GM12878 (cell line): Measurements from ENCODE around the gene SEPTIN7. TPM values are rescaled to one million over a fixed set of nuclear protein-coding genes. Genes with fewer than 3 reads are reported as not detected.

Source experiments
- ATAC-seq: fragments of 200-7000 bp; cut with Tn5 transposase; 3 replicates; pipeline ENCODE4 v1.9.1; 2020; ENCODE audit warnings: mild to moderate bottlenecking, moderate library complexity
- BruUV-seq: library from RNA; stranded (reverse); fragments of 400-500 nt; replicated peaks from 2 replicates; lab custom pipeline; 2021; lab: Mats Ljungman, UMichigan
- CTCF ChIA-PET: fragments of 300-600 bp; sonication (Branson Sonifier 250); formaldehyde crosslinking; extraction: SDS; loops from one replicate; lab custom pipeline; 2021; ENCODE audit warnings: inconsistent platforms; lab: Yijun Ruan, JAX
- POLR2A ChIA-PET: fragments of 350-600 bp; formaldehyde crosslinking; extraction: SDS; loops from one replicate; lab custom pipeline; 2021; ENCODE audit warnings: inconsistent platforms; lab: Charles Lee
- RAD21 ChIA-PET: fragments of 300-600 bp; sonication (Branson Sonifier 250); formaldehyde crosslinking; loops from one replicate; lab custom pipeline; 2023; ENCODE audit warnings: antibody characterized with exemption; ENCODE audit not compliant: unreplicated experiment; lab: Charles Lee
- SMC1A ChIA-PET: fragments of 300-600 bp; sonication (Branson Sonifier 250); formaldehyde crosslinking; loops from one replicate; lab custom pipeline; 2023; ENCODE audit not compliant: unreplicated experiment, uncharacterized antibody; lab: Charles Lee
- DNase-seq: peaks from one replicate; pipeline ENCODE4 v3.0.0-alpha.2; 2011; ENCODE audit warnings: low read depth, low spot score
- FAIRE-seq: peaks from 3 replicates; lab custom pipeline; 2011; peaks lifted over from hg19 to GRCh38; lab: Jason Lieb, UNC
- H2AFZ ChIP-seq: 2 replicates; pipeline ENCODE4 v1.6.0; 2011; ENCODE audit warnings: low read depth, low read length, control low read depth; ENCODE audit not compliant: control insufficient read depth
- H3K27ac ChIP-seq: 2 replicates; pipeline ENCODE4 v1.5.1; 2011; ENCODE audit warnings: control low read depth; ENCODE audit not compliant: control insufficient read depth, insufficient read depth
- H3K27me3 ChIP-seq, 2 experiments: replicated peaks in 1 of 2; 2 replicates each; pipeline versions ENCODE4 v1.6.0 to v1.6.1; 2011; ENCODE audit warnings: low read length in 1 of 2; ENCODE audit not compliant: control insufficient read depth in 2 of 2, insufficient read depth in 2 of 2
- H3K36me3 ChIP-seq, 2 experiments: 2 replicates each; pipeline ENCODE4 v1.5.1; 2011; ENCODE audit warnings: low read length in 1 of 2; ENCODE audit not compliant: control insufficient read depth in 2 of 2, insufficient read depth in 2 of 2
- H3K4me1 ChIP-seq: 2 replicates; pipeline ENCODE4 v1.6.1; 2011; ENCODE audit warnings: mild to moderate bottlenecking, low read length, moderate library complexity, mixed read lengths; ENCODE audit not compliant: control insufficient read depth, insufficient read depth
- H3K4me2 ChIP-seq: 2 replicates; pipeline ENCODE4 v1.6.0; 2011; ENCODE audit warnings: control low read depth; ENCODE audit not compliant: control insufficient read depth, insufficient read depth
- H3K4me3 ChIP-seq: fragments of 200-600 bp; sonication (generic); 2 replicates; pipeline ENCODE4 v1.5.1; 2016
- H3K79me2 ChIP-seq: 2 replicates; pipeline ENCODE4 v1.6.0; 2011; ENCODE audit warnings: low read length; ENCODE audit not compliant: control insufficient read depth, insufficient read depth
- H3K9ac ChIP-seq: 2 replicates; pipeline ENCODE4 v1.8.0; 2011; ENCODE audit warnings: low read length, control low read depth, mixed read lengths; ENCODE audit not compliant: control insufficient read depth, insufficient read depth
- H3K9me3 ChIP-seq: replicated peaks from 3 replicates; pipeline ENCODE4 v1.5.1; 2011; ENCODE audit warnings: mild to moderate bottlenecking, low read length; ENCODE audit not compliant: control insufficient read depth, insufficient read depth
- H4K20me1 ChIP-seq: 2 replicates; pipeline ENCODE4 v1.6.0; 2011; ENCODE audit not compliant: control insufficient read depth, insufficient read depth
- ASH2L ChIP-seq: fragments of 300-600, 200-600 bp; sonication (generic); IDR thresholded peaks from 2 replicates; pipeline ENCODE4 v1.6.1; 2017; ENCODE audit warnings: low read depth, mild to moderate bottlenecking, borderline replicate concordance
- BRCA1 ChIP-seq: IDR thresholded peaks from 2 replicates; pipeline ENCODE4 v1.6.1; 2011; ENCODE audit warnings: low read depth, low read length, improper control_type of control experiment
- FOS ChIP-seq: IDR thresholded peaks from 3 replicates; pipeline ENCODE4 v1.6.1; 2011; ENCODE audit warnings: borderline replicate concordance; ENCODE audit not compliant: insufficient read length; ENCODE audit errors: extremely low read depth
- IRF4 ChIP-seq: IDR thresholded peaks from 2 replicates; pipeline ENCODE4 v1.6.1; 2011; ENCODE audit warnings: low read depth, low read length
- PML ChIP-seq: IDR thresholded peaks from 2 replicates; pipeline ENCODE4 v1.6.1; 2012; ENCODE audit warnings: low read length, inconsistent platforms
- POLR2A ChIP-seq: IDR thresholded peaks from 2 replicates; pipeline ENCODE4 v1.6.1; 2011; ENCODE audit warnings: low read depth, mild to moderate bottlenecking, low read length
- SRF ChIP-seq, 2 experiments: IDR thresholded peaks; 2 replicates each; pipeline ENCODE4 v1.6.1; 2011; ENCODE audit warnings: low read depth in 2 of 2, low read length in 2 of 2, mild to moderate bottlenecking in 1 of 2, moderate library complexity in 1 of 2
- whole genome bisulfite sequencing: methylation state at CpG from one replicate; pipeline ENCODE4 v1.1.6; 2016; ENCODE audit warnings: low lambda C conversion rate; ENCODE audit not compliant: insufficient replicate concordance, insufficient coverage; ENCODE audit errors: missing lambda C conversion rate; 5-methylcytosine and 5-hydroxymethylcytosine counted together
- in situ Hi-C: fragments of 300-500 bp; cut with MboI; formaldehyde crosslinking; loops from 9 replicates; pipeline ENCODE4 v1.14.3; 2018; ENCODE audit warnings: mixed read lengths
- intact Hi-C: fragments of 100-400 bp; cut with micrococcal nuclease; formaldehyde crosslinking; loops from one replicate; pipeline ENCODE4 v1.14.2; 2022; ENCODE audit not compliant: unreplicated experiment
- polyA plus RNA-seq, 11 experiments: library from polyadenylated mRNA; depleted of rRNA in 4 of 11; unstranded in 6 of 11; stranded (reverse) in 5 of 11; fragments of >200 nt; fragmentation: Nextera tagmentation in 4 of 11; fragmentation: Illumina TruSeq in 1 of 11; extraction: Ambion mirVana in 4 of 11; extraction: Trizol in 1 of 11; gene quantifications; 1 replicate in 1 of 11; 2 replicates in 10 of 11; pipeline versions ENCODE4 v1.2.1 to v1.2.3, GENCODE V29; 2011 to 2016; ENCODE audit warnings: inconsistent platforms in 2 of 11, missing spikeins in 2 of 11, low read depth in 1 of 11
- total RNA-seq, 4 experiments: library from RNA; depleted of rRNA in 3 of 4; stranded (reverse); fragments of >200 nt in 3 of 4; fragmentation: Illumina TruSeq in 1 of 4; extraction: Trizol in 1 of 4; gene quantifications; 2 replicates each; pipeline versions ENCODE4 v1.2.1 to v1.2.3, GENCODE V29; 2013 to 2021
- TF ChIP-seq, protein P1 (sequence below): IDR thresholded peaks from 2 replicates; pipeline ENCODE4 v1.6.1; 2012; ENCODE audit warnings: improper control_type of control experiment, low read depth, low read length; ENCODE audit not compliant: insufficient replicate concordance
- TF ChIP-seq, protein P2 (sequence below): IDR thresholded peaks from 2 replicates; pipeline ENCODE4 v1.6.1; 2012; ENCODE audit warnings: low read depth, low read length, improper control_type of control experiment
- TF ChIP-seq, protein P3 (sequence below): fragments of 450-650 bp; IDR thresholded peaks from 2 replicates; pipeline ENCODE4 v1.6.1; 2017; ENCODE audit warnings: low read depth, mild to moderate bottlenecking, moderate library complexity
- TF ChIP-seq, protein P4 (sequence below): fragments of 150-350 bp; IDR thresholded peaks from 2 replicates; pipeline ENCODE4 v1.6.1; 2014; ENCODE audit warnings: mild to moderate bottlenecking, low read depth, low read length
- TF ChIP-seq, protein P5 (sequence below): fragments of 450-650 bp; formaldehyde crosslinking; IDR thresholded peaks from 2 replicates; pipeline ENCODE4 v1.4.0; 2020; ENCODE audit warnings: mild to moderate bottlenecking, moderate library complexity

Gene SEPTIN7
- total and polyA plus RNA-seq, 10 of the 15 experiments (the other 5 are each of a cell fraction or from before 2014, with no cell fraction given), result 176 to 787 (median 437) TPM

DNA sequence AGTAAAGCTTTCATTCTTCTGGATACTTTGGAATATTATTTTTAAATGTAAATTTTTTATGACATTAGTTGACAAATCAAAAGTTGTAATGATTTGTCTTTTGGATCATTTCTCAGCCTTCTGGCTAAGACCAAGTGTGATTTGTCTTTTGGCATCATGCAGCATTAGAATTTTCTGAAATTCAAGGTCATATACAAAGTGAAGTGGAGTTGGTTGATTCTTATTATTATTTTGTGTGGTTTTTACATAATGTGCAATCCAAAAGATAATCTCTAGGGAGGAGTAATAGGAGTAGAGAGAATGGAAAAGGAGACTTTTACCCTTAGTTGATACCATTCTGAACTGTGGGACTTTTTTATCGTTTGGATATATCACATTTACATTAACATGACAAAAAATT, 24.2 kb upstream of the SEPTIN7 start:
- BruUV-seq, result no TSS peak
- CTCF ChIA-PET, result interaction anchor here (0.8 to 1.9 kb wide), 4 partner anchors 14 to 456 kb away, joined by 3 to 4 read pairs (median 4); no protein-coding TSS in a partner anchor
- H3K27me3 ChIP-seq, result no peaks in the 10 kb centered on the region
- no peak overlapping the region for H3K4me2 ChIP-seq
- POLR2A ChIA-PET, result interaction anchor here (1.3 kb wide), 1 partner anchor 23 kb away, joined by 3 read pairs; no protein-coding TSS in a partner anchor
- no peak overlapping the region for H3K9ac ChIP-seq
- no peaks in the 10 kb centered on the region for H4K20me1 ChIP-seq
- no peak for ATAC-seq
- H3K27ac ChIP-seq, result no peak overlapping the region
- no peaks in the 10 kb centered on the region for H3K36me3 ChIP-seq
- SMC1A ChIA-PET, result interaction anchor here (0.8 to 1.8 kb wide), 2 partner anchors 23 to 130 kb away, joined by 4 read pairs; no protein-coding TSS in a partner anchor
- no peaks in the 10 kb centered on the region for H3K9me3 ChIP-seq
- no peak for DNase-seq
- no peak overlapping the region for H3K4me3 ChIP-seq
- no peak for FAIRE-seq
- WGBS, result 94% methylated on average over 1 of the region's 1 CpG
- H3K4me1 ChIP-seq, result no peaks in the 10 kb centered on the region
- in situ Hi-C loops (no loop called here), intact Hi-C loops (no loop called here)
- RAD21 ChIA-PET, result no interaction called here
- H2AFZ ChIP-seq, result no peak overlapping the region
- H3K79me2 ChIP-seq, result no peaks in the 10 kb centered on the region
- TF ChIP-seq, protein P1, sequence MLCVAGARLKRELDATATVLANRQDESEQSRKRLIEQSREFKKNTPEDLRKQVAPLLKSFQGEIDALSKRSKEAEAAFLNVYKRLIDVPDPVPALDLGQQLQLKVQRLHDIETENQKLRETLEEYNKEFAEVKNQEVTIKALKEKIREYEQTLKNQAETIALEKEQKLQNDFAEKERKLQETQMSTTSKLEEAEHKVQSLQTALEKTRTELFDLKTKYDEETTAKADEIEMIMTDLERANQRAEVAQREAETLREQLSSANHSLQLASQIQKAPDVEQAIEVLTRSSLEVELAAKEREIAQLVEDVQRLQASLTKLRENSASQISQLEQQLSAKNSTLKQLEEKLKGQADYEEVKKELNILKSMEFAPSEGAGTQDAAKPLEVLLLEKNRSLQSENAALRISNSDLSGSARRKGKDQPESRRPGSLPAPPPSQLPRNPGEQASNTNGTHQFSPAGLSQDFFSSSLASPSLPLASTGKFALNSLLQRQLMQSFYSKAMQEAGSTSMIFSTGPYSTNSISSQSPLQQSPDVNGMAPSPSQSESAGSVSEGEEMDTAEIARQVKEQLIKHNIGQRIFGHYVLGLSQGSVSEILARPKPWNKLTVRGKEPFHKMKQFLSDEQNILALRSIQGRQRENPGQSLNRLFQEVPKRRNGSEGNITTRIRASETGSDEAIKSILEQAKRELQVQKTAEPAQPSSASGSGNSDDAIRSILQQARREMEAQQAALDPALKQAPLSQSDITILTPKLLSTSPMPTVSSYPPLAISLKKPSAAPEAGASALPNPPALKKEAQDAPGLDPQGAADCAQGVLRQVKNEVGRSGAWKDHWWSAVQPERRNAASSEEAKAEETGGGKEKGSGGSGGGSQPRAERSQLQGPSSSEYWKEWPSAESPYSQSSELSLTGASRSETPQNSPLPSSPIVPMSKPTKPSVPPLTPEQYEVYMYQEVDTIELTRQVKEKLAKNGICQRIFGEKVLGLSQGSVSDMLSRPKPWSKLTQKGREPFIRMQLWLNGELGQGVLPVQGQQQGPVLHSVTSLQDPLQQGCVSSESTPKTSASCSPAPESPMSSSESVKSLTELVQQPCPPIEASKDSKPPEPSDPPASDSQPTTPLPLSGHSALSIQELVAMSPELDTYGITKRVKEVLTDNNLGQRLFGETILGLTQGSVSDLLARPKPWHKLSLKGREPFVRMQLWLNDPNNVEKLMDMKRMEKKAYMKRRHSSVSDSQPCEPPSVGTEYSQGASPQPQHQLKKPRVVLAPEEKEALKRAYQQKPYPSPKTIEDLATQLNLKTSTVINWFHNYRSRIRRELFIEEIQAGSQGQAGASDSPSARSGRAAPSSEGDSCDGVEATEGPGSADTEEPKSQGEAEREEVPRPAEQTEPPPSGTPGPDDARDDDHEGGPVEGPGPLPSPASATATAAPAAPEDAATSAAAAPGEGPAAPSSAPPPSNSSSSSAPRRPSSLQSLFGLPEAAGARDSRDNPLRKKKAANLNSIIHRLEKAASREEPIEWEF, result no peak
- TF ChIP-seq, protein P2, sequence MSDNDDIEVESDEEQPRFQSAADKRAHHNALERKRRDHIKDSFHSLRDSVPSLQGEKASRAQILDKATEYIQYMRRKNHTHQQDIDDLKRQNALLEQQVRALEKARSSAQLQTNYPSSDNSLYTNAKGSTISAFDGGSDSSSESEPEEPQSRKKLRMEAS, result no peak
- TF ChIP-seq BRCA1 (no peak), SRF (IDR thresholded peaks at IDR 0.05; ENCODE audit: low read depth in 2 of 2, low read length in 2 of 2) (no peak), PML (no peak), ASH2L (no peak), POLR2A (no peak), IRF4 (no peak), FOS (no peak)
- TF ChIP-seq, protein P3, sequence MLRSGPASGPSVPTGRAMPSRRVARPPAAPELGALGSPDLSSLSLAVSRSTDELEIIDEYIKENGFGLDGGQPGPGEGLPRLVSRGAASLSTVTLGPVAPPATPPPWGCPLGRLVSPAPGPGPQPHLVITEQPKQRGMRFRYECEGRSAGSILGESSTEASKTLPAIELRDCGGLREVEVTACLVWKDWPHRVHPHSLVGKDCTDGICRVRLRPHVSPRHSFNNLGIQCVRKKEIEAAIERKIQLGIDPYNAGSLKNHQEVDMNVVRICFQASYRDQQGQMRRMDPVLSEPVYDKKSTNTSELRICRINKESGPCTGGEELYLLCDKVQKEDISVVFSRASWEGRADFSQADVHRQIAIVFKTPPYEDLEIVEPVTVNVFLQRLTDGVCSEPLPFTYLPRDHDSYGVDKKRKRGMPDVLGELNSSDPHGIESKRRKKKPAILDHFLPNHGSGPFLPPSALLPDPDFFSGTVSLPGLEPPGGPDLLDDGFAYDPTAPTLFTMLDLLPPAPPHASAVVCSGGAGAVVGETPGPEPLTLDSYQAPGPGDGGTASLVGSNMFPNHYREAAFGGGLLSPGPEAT, result no peak
- TF ChIP-seq, protein P4, sequence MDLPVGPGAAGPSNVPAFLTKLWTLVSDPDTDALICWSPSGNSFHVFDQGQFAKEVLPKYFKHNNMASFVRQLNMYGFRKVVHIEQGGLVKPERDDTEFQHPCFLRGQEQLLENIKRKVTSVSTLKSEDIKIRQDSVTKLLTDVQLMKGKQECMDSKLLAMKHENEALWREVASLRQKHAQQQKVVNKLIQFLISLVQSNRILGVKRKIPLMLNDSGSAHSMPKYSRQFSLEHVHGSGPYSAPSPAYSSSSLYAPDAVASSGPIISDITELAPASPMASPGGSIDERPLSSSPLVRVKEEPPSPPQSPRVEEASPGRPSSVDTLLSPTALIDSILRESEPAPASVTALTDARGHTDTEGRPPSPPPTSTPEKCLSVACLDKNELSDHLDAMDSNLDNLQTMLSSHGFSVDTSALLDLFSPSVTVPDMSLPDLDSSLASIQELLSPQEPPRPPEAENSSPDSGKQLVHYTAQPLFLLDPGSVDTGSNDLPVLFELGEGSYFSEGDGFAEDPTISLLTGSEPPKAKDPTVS, result no peak
- TF ChIP-seq, protein P5, sequence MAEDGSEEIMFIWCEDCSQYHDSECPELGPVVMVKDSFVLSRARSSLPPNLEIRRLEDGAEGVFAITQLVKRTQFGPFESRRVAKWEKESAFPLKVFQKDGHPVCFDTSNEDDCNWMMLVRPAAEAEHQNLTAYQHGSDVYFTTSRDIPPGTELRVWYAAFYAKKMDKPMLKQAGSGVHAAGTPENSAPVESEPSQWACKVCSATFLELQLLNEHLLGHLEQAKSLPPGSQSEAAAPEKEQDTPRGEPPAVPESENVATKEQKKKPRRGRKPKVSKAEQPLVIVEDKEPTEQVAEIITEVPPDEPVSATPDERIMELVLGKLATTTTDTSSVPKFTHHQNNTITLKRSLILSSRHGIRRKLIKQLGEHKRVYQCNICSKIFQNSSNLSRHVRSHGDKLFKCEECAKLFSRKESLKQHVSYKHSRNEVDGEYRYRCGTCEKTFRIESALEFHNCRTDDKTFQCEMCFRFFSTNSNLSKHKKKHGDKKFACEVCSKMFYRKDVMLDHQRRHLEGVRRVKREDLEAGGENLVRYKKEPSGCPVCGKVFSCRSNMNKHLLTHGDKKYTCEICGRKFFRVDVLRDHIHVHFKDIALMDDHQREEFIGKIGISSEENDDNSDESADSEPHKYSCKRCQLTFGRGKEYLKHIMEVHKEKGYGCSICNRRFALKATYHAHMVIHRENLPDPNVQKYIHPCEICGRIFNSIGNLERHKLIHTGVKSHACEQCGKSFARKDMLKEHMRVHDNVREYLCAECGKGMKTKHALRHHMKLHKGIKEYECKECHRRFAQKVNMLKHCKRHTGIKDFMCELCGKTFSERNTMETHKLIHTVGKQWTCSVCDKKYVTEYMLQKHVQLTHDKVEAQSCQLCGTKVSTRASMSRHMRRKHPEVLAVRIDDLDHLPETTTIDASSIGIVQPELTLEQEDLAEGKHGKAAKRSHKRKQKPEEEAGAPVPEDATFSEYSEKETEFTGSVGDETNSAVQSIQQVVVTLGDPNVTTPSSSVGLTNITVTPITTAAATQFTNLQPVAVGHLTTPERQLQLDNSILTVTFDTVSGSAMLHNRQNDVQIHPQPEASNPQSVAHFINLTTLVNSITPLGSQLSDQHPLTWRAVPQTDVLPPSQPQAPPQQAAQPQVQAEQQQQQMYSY (CRISPR knock-in tag), result no peak
